HCT116 (cell line): Measurements from ENCODE around the gene PGS1. TPM values are rescaled to one million over a fixed set of nuclear protein-coding genes. Genes with fewer than 3 reads are reported as not detected.

Source experiments
- ATAC-seq: fragments of 200-7000 bp; cut with Tn5 transposase; 2 replicates; pipeline ENCODE4 v1.9.1; 2020; ENCODE audit warnings: mild to moderate bottlenecking, moderate library complexity
- BruUV-seq: library from RNA; stranded (reverse); fragments of 400-500 nt; replicated peaks from 2 replicates; lab custom pipeline; 2021; lab: Mats Ljungman, UMichigan
- CTCF ChIA-PET: fragments of 300-600 bp; sonication (Branson Sonifier 250); formaldehyde crosslinking; loops from one replicate; lab custom pipeline; 2021; ENCODE audit warnings: antibody characterized with exemption; lab: Charles Lee
- POLR2A ChIA-PET: fragments of 300-600, 350-600 bp; sonication (Branson Sonifier 250); formaldehyde crosslinking; loops from one replicate; lab custom pipeline; 2021; ENCODE audit warnings: antibody characterized with exemption; lab: Charles Lee
- RAD21 ChIA-PET, 2 experiments: fragments of 300-600 bp; sonication (Branson Sonifier 250); formaldehyde crosslinking; loops; one replicate each; lab custom pipeline; 2023; ENCODE audit warnings: low total read pairs in 2 of 2; ENCODE audit not compliant: uncharacterized antibody in 2 of 2, unreplicated experiment in 2 of 2, low non-redundant PET in 1 of 2; lab: Charles Lee
- DNase-seq: peaks from one replicate; pipeline ENCODE4 v3.0.0-alpha.2; 2010; ENCODE audit warnings: low read depth, low spot score
- H2AFZ ChIP-seq: fragments of 200-600 bp; shearing (Covaris generic), sonication (generic); 2 replicates; pipeline ENCODE4 v1.6.1; 2017; ENCODE audit warnings: low read depth, mixed run types, mixed read lengths, antibody characterized with exemption, low read length; ENCODE audit not compliant: poor library complexity, severe bottlenecking
- H3K27ac ChIP-seq: 2 replicates; pipeline ENCODE4 v1.5.1; 2012; ENCODE audit warnings: low read depth, low read length
- H3K27me3 ChIP-seq: fragments of 200-600 bp; sonication (generic); 2 replicates; pipeline ENCODE4 v1.6.1; 2016; ENCODE audit warnings: mixed run types, low read length, mixed read lengths; ENCODE audit not compliant: insufficient read depth
- H3K36me3 ChIP-seq, 2 experiments: fragments of 200-500 bp in 1 of 2; fragments of 200-600 bp in 1 of 2; sonication (Bioruptor generic) in 1 of 2; sonication (generic) in 1 of 2; 2 replicates each; pipeline versions ENCODE4 v1.5.1 to v1.6.1; 2014 to 2016; ENCODE audit warnings: low read length in 2 of 2, inconsistent platforms in 1 of 2, mixed read lengths in 1 of 2, mixed run types in 1 of 2; ENCODE audit not compliant: insufficient read depth in 2 of 2, control insufficient read depth in 1 of 2
- H3K4me1 ChIP-seq, 2 experiments: fragments of 200-600 bp in 1 of 2; sonication (generic) in 1 of 2; 2 replicates each; pipeline versions ENCODE4 v1.5.1 to v1.6.1; 2012 to 2017; ENCODE audit warnings: low read length in 2 of 2, inconsistent platforms in 1 of 2, mild to moderate bottlenecking in 1 of 2, mixed read lengths in 1 of 2, mixed run types in 1 of 2, moderate library complexity in 1 of 2; ENCODE audit not compliant: insufficient read depth in 2 of 2, control insufficient read depth in 1 of 2
- H3K4me2 ChIP-seq: fragments of 200-600 bp; sonication (generic); 2 replicates; pipeline ENCODE4 v1.6.1; 2017; ENCODE audit warnings: mixed run types, low read length, mixed read lengths
- H3K4me3 ChIP-seq, 2 experiments: fragments of 200-600 bp in 1 of 2; sonication (generic) in 1 of 2; replicated peaks in 1 of 2; 2 replicates each; pipeline ENCODE4 v1.5.1; 2011 to 2016; ENCODE audit warnings: low read length in 2 of 2, control low read depth in 1 of 2, low read depth in 1 of 2, mild to moderate bottlenecking in 1 of 2, mixed read lengths in 1 of 2, mixed run types in 1 of 2
- H3K79me2 ChIP-seq: fragments of 200-600 bp; sonication (generic); 2 replicates; pipeline ENCODE4 v1.6.1; 2017; ENCODE audit warnings: mild to moderate bottlenecking, mixed run types, low read length, moderate library complexity, mixed read lengths; ENCODE audit not compliant: insufficient read depth
- H3K9ac ChIP-seq: fragments of 200-600 bp; sonication (generic); 2 replicates; pipeline ENCODE4 v1.6.1; 2016; ENCODE audit warnings: low read length, mixed read lengths
- H3K9me2 ChIP-seq: fragments of 200-600 bp; sonication (generic), shearing (Covaris generic); 2 replicates; pipeline ENCODE4 v1.6.1; 2017; ENCODE audit warnings: mixed run types, mild to moderate bottlenecking, moderate library complexity; ENCODE audit not compliant: insufficient read depth
- H3K9me3 ChIP-seq, 2 experiments: fragments of 200-500 bp in 1 of 2; fragments of 200-600 bp in 1 of 2; sonication (Bioruptor generic) in 1 of 2; sonication (generic) in 1 of 2; 2 replicates each; pipeline ENCODE4 v1.6.1; 2014 to 2017; ENCODE audit warnings: low read length in 2 of 2, mixed read lengths in 2 of 2, inconsistent platforms in 1 of 2, low read depth in 1 of 2, mild to moderate bottlenecking in 1 of 2, mixed run types in 1 of 2, moderate library complexity in 1 of 2; ENCODE audit not compliant: control insufficient read depth in 1 of 2, insufficient read depth in 1 of 2
- H4K20me1 ChIP-seq: fragments of 200-600 bp; sonication (generic), shearing (Covaris generic); 2 replicates; pipeline ENCODE4 v1.6.1; 2017; ENCODE audit warnings: mixed run types, mild to moderate bottlenecking, moderate library complexity; ENCODE audit not compliant: insufficient read depth
- ATF3 ChIP-seq: IDR thresholded peaks from 2 replicates; pipeline ENCODE4 v1.6.1; 2012
- CBX3 ChIP-seq: IDR thresholded peaks from 2 replicates; pipeline ENCODE4 v1.6.1; 2012; ENCODE audit warnings: low read depth
- CTCF ChIP-seq, 3 experiments: fragments of 200-600 bp in 1 of 3; sonication (generic) in 1 of 3; IDR thresholded peaks in 2 of 3; conservative IDR thresholded peaks in 1 of 3; 2 replicates each; pipeline ENCODE4 v1.5.1; 2012 to 2017; ENCODE audit warnings: low read depth in 2 of 3, low read length in 2 of 3, antibody characterized with exemption in 1 of 3, borderline replicate concordance in 1 of 3, control low read depth in 1 of 3, mild to moderate bottlenecking in 1 of 3, mixed read lengths in 1 of 3, mixed run types in 1 of 3, moderate library complexity in 1 of 3; ENCODE audit not compliant: insufficient read depth in 1 of 3
- EGR1 ChIP-seq: IDR thresholded peaks from 2 replicates; pipeline ENCODE4 v1.6.1; 2012; ENCODE audit warnings: low read depth
- JUND ChIP-seq: IDR thresholded peaks from 2 replicates; pipeline ENCODE4 v1.6.1; 2012
- POLR2AphosphoS5 ChIP-seq: IDR thresholded peaks from 2 replicates; pipeline ENCODE4 v1.6.1; 2011; ENCODE audit warnings: mild to moderate bottlenecking, low read depth, low read length, moderate library complexity
- SIN3A ChIP-seq: IDR thresholded peaks from 2 replicates; pipeline ENCODE4 v1.6.1; 2012; ENCODE audit warnings: low read depth
- SP1 ChIP-seq: IDR thresholded peaks from 2 replicates; pipeline ENCODE4 v1.6.1; 2012; ENCODE audit warnings: low read depth
- TCF7L2 ChIP-seq: IDR thresholded peaks from 2 replicates; pipeline ENCODE4 v1.7.0; 2011; ENCODE audit warnings: borderline replicate concordance, inconsistent platforms; ENCODE audit not compliant: insufficient read depth, insufficient read length; ENCODE audit errors: extremely low read depth
- YY1 ChIP-seq: IDR thresholded peaks from 2 replicates; pipeline ENCODE4 v1.6.1; 2011; ENCODE audit warnings: low read length, low read depth, moderate library complexity, mild to moderate bottlenecking; ENCODE audit not compliant: insufficient replicate concordance; ENCODE audit errors: extremely low read depth
- ZBTB33 ChIP-seq: IDR thresholded peaks from 2 replicates; pipeline ENCODE4 v1.6.1; 2011; ENCODE audit warnings: mild to moderate bottlenecking, low read length, moderate library complexity; ENCODE audit not compliant: insufficient replicate concordance; ENCODE audit errors: extremely low read depth
- ZNF274 ChIP-seq: fragments of 200-500 bp; sonication (Bioruptor generic); IDR thresholded peaks from 2 replicates; pipeline ENCODE4 v1.6.1; 2014; ENCODE audit warnings: mild to moderate bottlenecking, low read depth, low read length, inconsistent platforms
- intact Hi-C: fragments of 100-400 bp; cut with micrococcal nuclease; formaldehyde crosslinking; loops from 2 replicates; pipeline ENCODE4 v1.10.0; 2022
- total RNA-seq: library from RNA; stranded (reverse); gene quantifications from one replicate; pipeline ENCODE4 v1.2.1, GENCODE V29; 2021; ENCODE audit not compliant: unreplicated experiment

The PGS1 gene
- total RNA-seq, 1 experiment from 2014 or later = 44.4 TPM

- TF ChIP-seq TCF7L2 (no peak), EGR1 (no peak), SIN3A (no peak), POLR2AphosphoS5 (no peak), ATF3 (no peak), JUND (no peak), CTCF (IDR thresholded peaks at IDR 0.05 in 2 of 3, conservative IDR thresholded peaks at IDR 0.05 in 1 of 3; ENCODE audit: borderline replicate concordance in 1 of 3, insufficient read depth in 1 of 3, low read depth in 2 of 3, low read length in 2 of 3) (no peak), YY1 (no peak), SP1 (no peak), ZNF274 (no peak), ZBTB33 (no peak), CBX3 (no peak)
- no peaks in the 10 kb centered on the region for H3K9me2 ChIP-seq
- H3K4me3 ChIP-seq = no peak overlapping the region
- no peak for ATAC-seq
- ChIA-PET CTCF (interaction anchor here (1.8 kb wide), 1 partner anchor 9 kb away, joined by 5 read pairs; no protein-coding TSS in a partner anchor), POLR2A (no interaction called here), RAD21 (no interaction called here)
- intact Hi-C loops = no loop called here
- H3K9ac ChIP-seq = no peak overlapping the region
- no peaks in the 10 kb centered on the region for H4K20me1 ChIP-seq
- no peaks in the 10 kb centered on the region for H3K4me1 ChIP-seq
- no peaks in the 10 kb centered on the region for H3K27me3 ChIP-seq
- no peaks in the 10 kb centered on the region for H3K36me3 ChIP-seq
- H2AFZ ChIP-seq = no peak overlapping the region
- H3K9me3 ChIP-seq = no peaks in the 10 kb centered on the region
- no peak for DNase-seq
- H3K27ac ChIP-seq = no peak overlapping the region
- no TSS peak for BruUV-seq
- H3K4me2 ChIP-seq = no peak overlapping the region
- H3K79me2 ChIP-seq = no peaks in the 10 kb centered on the region
These were observed 75.9 kb downstream of the PGS1 start for GRCh38 chr17:78454346-78454745.
